NCI-H526 treated with DMSO at 0.1 percent for 48 hours (cell line): ENCODE data around the gene ZGPAT.

Experiments
- DNase-seq: peaks from one replicate; lab custom pipeline; 2025; lab: John Stamatoyannopoulos, UW

ZGPAT gene

GRCh38 chr20:63678667-63679465, 29.0 kb upstream of the ZGPAT start:
- DNase-seq, result no peak

- DNase-seq, result no peak
Measured at GRCh38 chr20:63679799-63680305, 28.0 kb upstream of the ZGPAT start.

GRCh38 chr20:63680427-63680826, 27.4 kb upstream of the ZGPAT start:
- no peak for DNase-seq

GRCh38 chr20:63680857-63681608, 26.8 kb upstream of the ZGPAT start:
- DNase-seq, result no peak

- no peak for DNase-seq
Measured at GRCh38 chr20:63681609-63682142, 26.2 kb upstream of the ZGPAT start.

GRCh38 chr20:63682384-63683139, 25.3 kb upstream of the ZGPAT start:
- DNase-seq, result no peak

GRCh38 chr20:63685269-63686026, 22.4 kb upstream of the ZGPAT start:
- DNase-seq, result no peak

GRCh38 chr20:63686094-63686491, 21.7 kb upstream of the ZGPAT start:
- no peak for DNase-seq

GRCh38 chr20:63686492-63687321, 21.1 kb upstream of the ZGPAT start:
- no peak for DNase-seq

- DNase-seq, result no peak
Measured at GRCh38 chr20:63687419-63688178, 20.2 kb upstream of the ZGPAT start.

GRCh38 chr20:63688228-63689045, 19.4 kb upstream of the ZGPAT start:
- no peak for DNase-seq

- no peak for DNase-seq
Measured at GRCh38 chr20:63689046-63690002, 18.5 kb upstream of the ZGPAT start.

GRCh38 chr20:63690003-63690897, 17.6 kb upstream of the ZGPAT start:
- no peak for DNase-seq

GRCh38 chr20:63690898-63691710, 16.7 kb upstream of the ZGPAT start:
- no peak for DNase-seq

GRCh38 chr20:63691711-63692435, 16.0 kb upstream of the ZGPAT start:
- DNase-seq, result no peak
